ENCODE results near the gene SDC1.

DNA sequence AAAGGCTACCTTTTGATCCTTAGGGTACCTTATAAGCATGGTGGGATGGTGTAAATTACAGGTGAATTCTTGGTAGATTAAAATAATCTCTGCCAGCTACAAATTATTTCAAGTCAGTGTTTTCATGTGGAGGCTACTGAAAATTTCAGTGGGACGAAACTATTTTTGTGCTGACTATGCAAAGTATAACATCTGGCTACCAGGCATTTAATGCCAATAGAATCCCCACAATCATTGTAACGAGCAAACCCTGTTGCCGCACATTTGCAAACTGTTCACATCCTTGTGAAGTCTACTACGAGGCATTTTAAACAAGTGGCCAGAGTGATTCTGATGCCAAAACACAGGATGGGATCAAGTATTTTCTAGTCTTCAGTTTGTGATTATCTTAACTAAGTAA, 48.1 kb upstream of the SDC1 start:
- TF ChIP-seq, protein P1, sequence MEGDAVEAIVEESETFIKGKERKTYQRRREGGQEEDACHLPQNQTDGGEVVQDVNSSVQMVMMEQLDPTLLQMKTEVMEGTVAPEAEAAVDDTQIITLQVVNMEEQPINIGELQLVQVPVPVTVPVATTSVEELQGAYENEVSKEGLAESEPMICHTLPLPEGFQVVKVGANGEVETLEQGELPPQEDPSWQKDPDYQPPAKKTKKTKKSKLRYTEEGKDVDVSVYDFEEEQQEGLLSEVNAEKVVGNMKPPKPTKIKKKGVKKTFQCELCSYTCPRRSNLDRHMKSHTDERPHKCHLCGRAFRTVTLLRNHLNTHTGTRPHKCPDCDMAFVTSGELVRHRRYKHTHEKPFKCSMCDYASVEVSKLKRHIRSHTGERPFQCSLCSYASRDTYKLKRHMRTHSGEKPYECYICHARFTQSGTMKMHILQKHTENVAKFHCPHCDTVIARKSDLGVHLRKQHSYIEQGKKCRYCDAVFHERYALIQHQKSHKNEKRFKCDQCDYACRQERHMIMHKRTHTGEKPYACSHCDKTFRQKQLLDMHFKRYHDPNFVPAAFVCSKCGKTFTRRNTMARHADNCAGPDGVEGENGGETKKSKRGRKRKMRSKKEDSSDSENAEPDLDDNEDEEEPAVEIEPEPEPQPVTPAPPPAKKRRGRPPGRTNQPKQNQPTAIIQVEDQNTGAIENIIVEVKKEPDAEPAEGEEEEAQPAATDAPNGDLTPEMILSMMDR (IDR thresholded peaks at IDR 0.05): no peak
- no peak for TF ChIP-seq POLR2A (IDR thresholded peaks at IDR 0.05)
